WERI-Rb-1 (cell line): ENCODE measurements around the gene TMEM255B.

Source experiments
- DNase-seq: peaks from one replicate; pipeline ENCODE4 v3.0.0-alpha.2; 2020
- H3K27ac ChIP-seq: fragments of 250-450 bp; sonication (Bioruptor Pico); 2 replicates; pipeline ENCODE4 v1.5.1; 2020; ENCODE audit warnings: mild to moderate bottlenecking, moderate library complexity
- H3K27me3 ChIP-seq: fragments of 250-450 bp; sonication (Bioruptor Pico); 2 replicates; pipeline ENCODE4 v1.5.1; 2021; ENCODE audit warnings: mild to moderate bottlenecking, low read depth, moderate library complexity; ENCODE audit not compliant: insufficient read depth, severe bottlenecking
- H3K36me3 ChIP-seq: fragments of 250-450 bp; sonication (Bioruptor Pico); 2 replicates; pipeline ENCODE4 v1.5.1; 2020; ENCODE audit warnings: mild to moderate bottlenecking, moderate library complexity
- H3K4me3 ChIP-seq: 2 replicates; pipeline ENCODE4 v1.5.1; 2011; ENCODE audit warnings: low read depth, mild to moderate bottlenecking, control low read depth, low read length
- H3K9me3 ChIP-seq: fragments of 250-450 bp; sonication (Bioruptor Pico); 2 replicates; pipeline ENCODE4 v1.5.1; 2021; ENCODE audit warnings: mild to moderate bottlenecking, moderate library complexity; ENCODE audit not compliant: severe bottlenecking
- CTCF ChIP-seq: IDR thresholded peaks from 2 replicates; pipeline ENCODE4 v1.5.1; 2011; ENCODE audit warnings: low read depth, mild to moderate bottlenecking, control low read depth, inconsistent platforms, low read length

Gene TMEM255B

GRCh38 chr13:113849981-113850721, 91.1 kb downstream of the TMEM255B start:
- Histone ChIP-seq H3K36me3 (peaks cover 15% of the 10 kb centered on the region), H3K27me3 (no peaks in the 10 kb centered on the region), H3K9me3 (no peaks in the 10 kb centered on the region), H3K27ac (no peak overlapping the region), H3K4me3 (no peak overlapping the region)
- no peak for DNase-seq
- no peak for TF ChIP-seq CTCF

GRCh38 chr13:113850722-113851479, 91.9 kb downstream of the TMEM255B start:
- DNase-seq, result no peak
- peaks cover 15% of the 10 kb centered on the region for H3K36me3 ChIP-seq
- H3K9me3 ChIP-seq, result no peaks in the 10 kb centered on the region
- TF ChIP-seq CTCF, result no peak
- H3K27me3 ChIP-seq, result no peaks in the 10 kb centered on the region
- H3K4me3 ChIP-seq, result no peak overlapping the region
- H3K27ac ChIP-seq, result no peak overlapping the region

- TF ChIP-seq CTCF, result no peak
- no peak overlapping the region for H3K4me3 ChIP-seq
- H3K27ac ChIP-seq, result no peak overlapping the region
- H3K9me3 ChIP-seq, result no peaks in the 10 kb centered on the region
- no peak for DNase-seq
- H3K36me3 ChIP-seq, result peaks cover 11% of the 10 kb centered on the region
- no peaks in the 10 kb centered on the region for H3K27me3 ChIP-seq
Measured at GRCh38 chr13:113851480-113851803, 92.4 kb downstream of the TMEM255B start.

- peaks cover 5% of the 10 kb centered on the region for H3K36me3 ChIP-seq
- TF ChIP-seq CTCF, result no peak
- no peaks in the 10 kb centered on the region for H3K9me3 ChIP-seq
- H3K27ac ChIP-seq, result no peak overlapping the region
- H3K27me3 ChIP-seq, result no peaks in the 10 kb centered on the region
- DNase-seq, result peak; percentile 8
- H3K4me3 ChIP-seq, result no peak overlapping the region
Measured at GRCh38 chr13:113851826-113852535, 93.0 kb downstream of the TMEM255B start.

- Histone ChIP-seq H3K9me3 (no peaks in the 10 kb centered on the region), H3K4me3 (no peak overlapping the region), H3K36me3 (peaks cover under 1% of the 10 kb centered on the region), H3K27ac (no peak overlapping the region), H3K27me3 (no peaks in the 10 kb centered on the region)
- DNase-seq, result peak; percentile 8
- no peak for TF ChIP-seq CTCF
Measured at GRCh38 chr13:113852536-113853517, 93.8 kb downstream of the TMEM255B start.
